SK-N-SH (cell line): ENCODE measurements around the gene HDAC11.

Experiments
- EP300 ChIP-seq, 2 experiments: IDR thresholded peaks; 2 replicates each; pipeline versions ENCODE4 v1.4.0 to v1.6.1; 2012; ENCODE audit warnings: borderline replicate concordance in 1 of 2, low read depth in 1 of 2, low read length in 1 of 2
- EZH2phosphoT487 ChIP-seq: fragments of 200-600 bp; sonication (generic); IDR thresholded peaks from 2 replicates; pipeline ENCODE4 v1.6.1; 2017; ENCODE audit warnings: low read depth, mixed run types, mild to moderate bottlenecking, antibody characterized with exemption, moderate library complexity, borderline replicate concordance
- GABPA ChIP-seq: IDR thresholded peaks from 2 replicates; pipeline ENCODE4 v1.4.0; 2012; ENCODE audit warnings: low read depth, mild to moderate bottlenecking
- GATA2 ChIP-seq: sonication (generic); formaldehyde crosslinking; IDR thresholded peaks from 2 replicates; pipeline ENCODE4 v1.5.0; 2020; ENCODE audit warnings: mild to moderate bottlenecking, missing genetic modification reagents
- MAX ChIP-seq: IDR thresholded peaks from 2 replicates; pipeline ENCODE4 v1.4.0; 2012; ENCODE audit warnings: low read depth
- RAD21 ChIP-seq: IDR thresholded peaks from 2 replicates; pipeline ENCODE4 v1.6.1; 2012; ENCODE audit warnings: mild to moderate bottlenecking, low read length
- RXRA ChIP-seq: IDR thresholded peaks from 2 replicates; pipeline ENCODE4 v1.4.0; 2012; ENCODE audit warnings: low read depth, mild to moderate bottlenecking, borderline replicate concordance
- TEAD4 ChIP-seq: IDR thresholded peaks from 2 replicates; pipeline ENCODE4 v1.4.0; 2012; ENCODE audit warnings: mild to moderate bottlenecking, borderline replicate concordance; ENCODE audit not compliant: insufficient read depth
- YY1 ChIP-seq: IDR thresholded peaks from 2 replicates; pipeline ENCODE4 v1.4.0; 2012; ENCODE audit warnings: low read depth, mild to moderate bottlenecking
- TF ChIP-seq, protein P1 (sequence below): fragments of 200-600 bp; sonication (generic); IDR thresholded peaks from 2 replicates; pipeline ENCODE4 v1.6.1; 2017; ENCODE audit warnings: antibody characterized with exemption, mild to moderate bottlenecking, moderate library complexity
- TF ChIP-seq, protein P2 (sequence below): IDR thresholded peaks from 2 replicates; pipeline ENCODE4 v1.4.0; 2012; ENCODE audit warnings: low read depth, borderline replicate concordance

DNA sequence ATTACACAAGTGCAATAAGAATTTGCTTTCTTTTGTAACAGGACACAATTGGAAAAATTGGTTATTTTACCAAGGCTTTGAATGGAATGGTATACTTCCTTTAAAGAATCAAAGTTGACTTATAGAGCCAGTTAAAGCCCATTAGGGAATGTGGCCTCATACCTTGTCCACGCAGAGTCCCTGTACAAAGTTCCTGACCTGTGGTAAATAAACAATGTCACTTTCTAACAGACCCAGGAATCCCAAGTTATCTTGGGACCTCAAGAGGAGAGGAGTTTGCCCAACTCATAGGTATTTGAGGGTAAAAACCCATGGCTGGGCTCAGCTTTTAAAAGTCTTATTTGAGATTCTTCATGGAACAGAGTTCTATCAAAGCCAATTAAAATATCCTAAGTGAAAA, 48.0 kb upstream of the HDAC11 start:
- TF ChIP-seq, protein P1, sequence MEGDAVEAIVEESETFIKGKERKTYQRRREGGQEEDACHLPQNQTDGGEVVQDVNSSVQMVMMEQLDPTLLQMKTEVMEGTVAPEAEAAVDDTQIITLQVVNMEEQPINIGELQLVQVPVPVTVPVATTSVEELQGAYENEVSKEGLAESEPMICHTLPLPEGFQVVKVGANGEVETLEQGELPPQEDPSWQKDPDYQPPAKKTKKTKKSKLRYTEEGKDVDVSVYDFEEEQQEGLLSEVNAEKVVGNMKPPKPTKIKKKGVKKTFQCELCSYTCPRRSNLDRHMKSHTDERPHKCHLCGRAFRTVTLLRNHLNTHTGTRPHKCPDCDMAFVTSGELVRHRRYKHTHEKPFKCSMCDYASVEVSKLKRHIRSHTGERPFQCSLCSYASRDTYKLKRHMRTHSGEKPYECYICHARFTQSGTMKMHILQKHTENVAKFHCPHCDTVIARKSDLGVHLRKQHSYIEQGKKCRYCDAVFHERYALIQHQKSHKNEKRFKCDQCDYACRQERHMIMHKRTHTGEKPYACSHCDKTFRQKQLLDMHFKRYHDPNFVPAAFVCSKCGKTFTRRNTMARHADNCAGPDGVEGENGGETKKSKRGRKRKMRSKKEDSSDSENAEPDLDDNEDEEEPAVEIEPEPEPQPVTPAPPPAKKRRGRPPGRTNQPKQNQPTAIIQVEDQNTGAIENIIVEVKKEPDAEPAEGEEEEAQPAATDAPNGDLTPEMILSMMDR, result no peak
- TF ChIP-seq RXRA (no peak), RAD21 (no peak), TEAD4 (no peak), EP300 (IDR thresholded peaks at IDR 0.05; ENCODE audit: borderline replicate concordance in 1 of 2, low read depth in 1 of 2, low read length in 1 of 2) (no peak), EZH2phosphoT487 (no peak), MAX (no peak), GABPA (no peak), YY1 (no peak), GATA2 (CRISPR knock-in tag) (no peak)
- TF ChIP-seq, protein P2, sequence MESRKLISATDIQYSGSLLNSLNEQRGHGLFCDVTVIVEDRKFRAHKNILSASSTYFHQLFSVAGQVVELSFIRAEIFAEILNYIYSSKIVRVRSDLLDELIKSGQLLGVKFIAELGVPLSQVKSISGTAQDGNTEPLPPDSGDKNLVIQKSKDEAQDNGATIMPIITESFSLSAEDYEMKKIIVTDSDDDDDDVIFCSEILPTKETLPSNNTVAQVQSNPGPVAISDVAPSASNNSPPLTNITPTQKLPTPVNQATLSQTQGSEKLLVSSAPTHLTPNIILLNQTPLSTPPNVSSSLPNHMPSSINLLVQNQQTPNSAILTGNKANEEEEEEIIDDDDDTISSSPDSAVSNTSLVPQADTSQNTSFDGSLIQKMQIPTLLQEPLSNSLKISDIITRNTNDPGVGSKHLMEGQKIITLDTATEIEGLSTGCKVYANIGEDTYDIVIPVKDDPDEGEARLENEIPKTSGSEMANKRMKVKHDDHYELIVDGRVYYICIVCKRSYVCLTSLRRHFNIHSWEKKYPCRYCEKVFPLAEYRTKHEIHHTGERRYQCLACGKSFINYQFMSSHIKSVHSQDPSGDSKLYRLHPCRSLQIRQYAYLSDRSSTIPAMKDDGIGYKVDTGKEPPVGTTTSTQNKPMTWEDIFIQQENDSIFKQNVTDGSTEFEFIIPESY, result no peak
